ENCODE measurements around the gene FNDC3B. TPM values are rescaled to one million over a fixed set of nuclear protein-coding genes. Genes with fewer than 3 reads are reported as not detected.

FNDC3B gene
- polyA plus RNA-seq, 2 of the 4 experiments (the other 2 are of a cell fraction): 29.5 to 33.6 TPM

GRCh38 chr3:172291650-172292049 is 252.3 kb downstream of the FNDC3B start:
- Histone ChIP-seq H3K4me3 (no peak overlapping the region), H3K27ac (no peak overlapping the region), H3K9me3 (no peaks in the 10 kb centered on the region), H3K4me1 (peaks cover 12% of the 10 kb centered on the region; the same call in 1 of the 3 replicates), H3K4me2 (no peak overlapping the region)
- DNase-seq (ENCODE audit: low read depth in 1 of 2, low spot score in 1 of 2): no peak
- no peak for TF ChIP-seq HOXA7 (CRISPR knock-in tag; IDR thresholded peaks at IDR 0.05)
- no peak for TF ChIP-seq USF2 (IDR thresholded peaks at IDR 0.05)
- no peak for TF ChIP-seq NR3C1 (IDR thresholded peaks at IDR 0.05)
- TF ChIP-seq CBX8 (IDR thresholded peaks at IDR 0.05): no peak
- TF ChIP-seq CBX2 (IDR thresholded peaks at IDR 0.05; ENCODE audit: borderline replicate concordance, low read depth): no peak
- TF ChIP-seq E2F6 (IDR thresholded peaks at IDR 0.05; ENCODE audit: borderline replicate concordance, low read depth): no peak
- no peak for TF ChIP-seq POLR2AphosphoS2 (conservative IDR thresholded peaks at IDR 0.05; ENCODE audit: low read length)
- no peak for TF ChIP-seq HDAC2 (IDR thresholded peaks at IDR 0.05)
- TF ChIP-seq CHD2 (IDR thresholded peaks at IDR 0.05; ENCODE audit: low read length, partially characterized antibody): no peak
- no peak for TF ChIP-seq BCL3 (IDR thresholded peaks at IDR 0.05)
- no peak for TF ChIP-seq HES2 (IDR thresholded peaks at IDR 0.05)
- TF ChIP-seq ZFP36 (IDR thresholded peaks at IDR 0.05; ENCODE audit: borderline replicate concordance, partially characterized antibody): no peak
- no peak for TF ChIP-seq ELK1 (IDR thresholded peaks at IDR 0.05; ENCODE audit: low read depth, low read length)
- TF ChIP-seq HOXB5 (CRISPR knock-in tag; IDR thresholded peaks at IDR 0.05): no peak
- no peak for TF ChIP-seq MAFK (IDR thresholded peaks at IDR 0.05; ENCODE audit: partially characterized antibody)
- no peak for TF ChIP-seq SREBF2 (IDR thresholded peaks at IDR 0.05)
- WGBS (ENCODE audit: missing lambda C conversion rate): 97% methylated on average over 3 of the region's 3 CpGs
- no peak for ATAC-seq
- ChIA-PET CTCF (interaction anchor here (0.9 to 1.0 kb wide), 2 partner anchors 16 to 25 kb away, joined by 4 to 5 read pairs; no protein-coding TSS in a partner anchor), POLR2A (no interaction called here)
- no peak for FAIRE-seq

GRCh38 chr3:172292422-172292821 is 253.0 kb downstream of the FNDC3B start:
- Histone ChIP-seq H3K4me2 (no peak overlapping the region), H3K9me3 (no peaks in the 10 kb centered on the region), H3K27ac (no peak overlapping the region), H3K4me1 (peaks cover 12% of the 10 kb centered on the region; the same call in 1 of the 3 replicates), H3K4me3 (no peak overlapping the region)
- CTCF ChIA-PET: interaction anchor here (0.9 kb wide), 1 partner anchor 17 kb away, joined by 5 read pairs; no protein-coding TSS in a partner anchor
- DNase-seq (ENCODE audit: low read depth in 1 of 2, low spot score in 1 of 2) (no peak), FAIRE-seq (no peak), ATAC-seq (no peak)
- TF ChIP-seq CBX2 (IDR thresholded peaks at IDR 0.05; ENCODE audit: borderline replicate concordance, low read depth) (no peak), NPAS2 (CRISPR knock-in tag; IDR thresholded peaks at IDR 0.05; ENCODE audit: borderline replicate concordance) (no peak), CHD4 (IDR thresholded peaks at IDR 0.05; ENCODE audit: borderline replicate concordance) (no peak)
- WGBS (ENCODE audit: missing lambda C conversion rate): 51% methylated on average over 2 of the region's 2 CpGs
- POLR2A ChIA-PET: no interaction called here

GRCh38 chr3:172293093-172293492 is 253.7 kb downstream of the FNDC3B start:
- 82% methylated on average over 2 of the region's 2 CpGs for WGBS (ENCODE audit: missing lambda C conversion rate)
- no peak overlapping the region for H3K4me3 ChIP-seq
- TF ChIP-seq ELK1 (IDR thresholded peaks at IDR 0.05; ENCODE audit: low read depth, low read length) (no peak), ESRRA (IDR thresholded peaks at IDR 0.05; ENCODE audit: borderline replicate concordance, low read length) (no peak), MAFK (IDR thresholded peaks at IDR 0.05; ENCODE audit: partially characterized antibody) (no peak), SREBF2 (IDR thresholded peaks at IDR 0.05) (no peak), HES2 (IDR thresholded peaks at IDR 0.05) (no peak), CHD2 (IDR thresholded peaks at IDR 0.05; ENCODE audit: low read length, partially characterized antibody) (no peak)
- no peak overlapping the region for H3K4me2 ChIP-seq
- H3K9me3 ChIP-seq: no peaks in the 10 kb centered on the region
- CTCF ChIA-PET: no interaction called here
- POLR2A ChIA-PET: no interaction called here
- no peak for ATAC-seq
- H3K4me1 ChIP-seq: peaks cover 12% of the 10 kb centered on the region; the same call in 1 of the 3 replicates
- no peak overlapping the region for H3K27ac ChIP-seq
- DNase-seq (ENCODE audit: low read depth in 1 of 2, low spot score in 1 of 2): no peak
- no peak for FAIRE-seq

All from A549 (cell line).